ENCODE measurements around the gene SLC6A8.

Gene SLC6A8

GRCh38 chrX:153731845-153732215, 44.1 kb downstream of the SLC6A8 start:
- no peak overlapping the region for H3K4me3 ChIP-seq
- DNase-seq (ENCODE audit: low spot score), result no peak
- H3K27ac ChIP-seq, result no peak overlapping the region
- no peak for TF ChIP-seq CTCF (IDR thresholded peaks at IDR 0.05)

GRCh38 chrX:153732401-153732800, 44.7 kb downstream of the SLC6A8 start:
- Histone ChIP-seq H3K27ac (no peak overlapping the region), H3K4me3 (no peak overlapping the region)
- no peak for TF ChIP-seq CTCF (IDR thresholded peaks at IDR 0.05)
- no peak for DNase-seq (ENCODE audit: low spot score)

GRCh38 chrX:153733651-153734240, 46.0 kb downstream of the SLC6A8 start:
- TF ChIP-seq CTCF (IDR thresholded peaks at IDR 0.05), result no peak
- DNase-seq (ENCODE audit: low spot score), result no peak
- Histone ChIP-seq H3K27ac (no peak overlapping the region), H3K4me3 (no peak overlapping the region)

GRCh38 chrX:153734871-153735270, 47.1 kb downstream of the SLC6A8 start:
- no peak for TF ChIP-seq CTCF (IDR thresholded peaks at IDR 0.05)
- no peak overlapping the region for H3K27ac ChIP-seq
- no peak for DNase-seq (ENCODE audit: low spot score)
- H3K4me3 ChIP-seq, result no peak overlapping the region

GRCh38 chrX:153735274-153735673, 47.5 kb downstream of the SLC6A8 start:
- TF ChIP-seq CTCF (IDR thresholded peaks at IDR 0.05), result no peak
- H3K4me3 ChIP-seq, result no peak overlapping the region
- no peak overlapping the region for H3K27ac ChIP-seq
- no peak for DNase-seq (ENCODE audit: low spot score)

- no peak for TF ChIP-seq CTCF (IDR thresholded peaks at IDR 0.05)
- H3K4me3 ChIP-seq, result no peak overlapping the region
- DNase-seq (ENCODE audit: low spot score), result no peak
- no peak overlapping the region for H3K27ac ChIP-seq
Observed at GRCh38 chrX:153736071-153736820, 48.5 kb downstream of the SLC6A8 start.

GRCh38 chrX:153736871-153737441, 49.2 kb downstream of the SLC6A8 start:
- no peak for TF ChIP-seq CTCF (IDR thresholded peaks at IDR 0.05)
- DNase-seq (ENCODE audit: low spot score), result no peak
- no peak overlapping the region for H3K4me3 ChIP-seq
- no peak overlapping the region for H3K27ac ChIP-seq
